MV-4-11 (cell line): Measurements from ENCODE around the gene ZMYND15.
A peak's percentile ranks its signal among the peaks of the same experiment; 100 is the strongest.

Experiments
- DNase-seq: peaks from one replicate; lab custom pipeline; 2025; lab: John Stamatoyannopoulos, UW

Gene ZMYND15

GRCh38 chr17:4715063-4715744 is 24.4 kb upstream of the ZMYND15 start:
- peak; percentile 34 for DNase-seq

- no peak for DNase-seq
These were observed 23.6 kb upstream of the ZMYND15 start for GRCh38 chr17:4716081-4716480.

GRCh38 chr17:4717791-4718190 is 21.8 kb upstream of the ZMYND15 start:
- no peak for DNase-seq

GRCh38 chr17:4718276-4718675 is 21.4 kb upstream of the ZMYND15 start:
- no peak for DNase-seq

- no peak for DNase-seq
These were observed 20.5 kb upstream of the ZMYND15 start for GRCh38 chr17:4719146-4719545.

GRCh38 chr17:4719684-4720221 is 19.9 kb upstream of the ZMYND15 start:
- no peak for DNase-seq

- no peak for DNase-seq
These were observed 18.8 kb upstream of the ZMYND15 start for GRCh38 chr17:4720787-4721186.

GRCh38 chr17:4721203-4722135 is 18.2 kb upstream of the ZMYND15 start:
- DNase-seq = no peak

- peak; percentile 30 for DNase-seq
These were observed 16.9 kb upstream of the ZMYND15 start for GRCh38 chr17:4722678-4723240.

- no peak for DNase-seq
These were observed 15.0 kb upstream of the ZMYND15 start for GRCh38 chr17:4724650-4725049.

- DNase-seq = peak; percentile 74
These were observed 13.9 kb upstream of the ZMYND15 start for GRCh38 chr17:4725646-4726310.

GRCh38 chr17:4728124-4728523 is 11.5 kb upstream of the ZMYND15 start:
- peak; percentile 84 for DNase-seq

GRCh38 chr17:4733073-4733531 is 6.5 kb upstream of the ZMYND15 start:
- peak; percentile 97 for DNase-seq

- no peak for DNase-seq
These were observed 4.7 kb upstream of the ZMYND15 start for GRCh38 chr17:4734857-4735475.

- peak; percentile 82 for DNase-seq
These were observed 3.6 kb upstream of the ZMYND15 start for GRCh38 chr17:4735876-4736651.

- no peak for DNase-seq
These were observed 1.2 kb upstream of the ZMYND15 start for GRCh38 chr17:4738136-4739121.

- no peak for DNase-seq
These were observed 355 bp downstream of the ZMYND15 start for GRCh38 chr17:4740025-4740351.

GRCh38 chr17:4740584-4740983 is 951 bp downstream of the ZMYND15 start:
- no peak for DNase-seq

- DNase-seq = no peak
These were observed 1.9 kb downstream of the ZMYND15 start for GRCh38 chr17:4741544-4741943.

GRCh38 chr17:4742133-4742532 is 2.5 kb downstream of the ZMYND15 start:
- DNase-seq = no peak
